Skin of body (tissue), 2 donors: ENCODE results near the gene GLIS2. TPM values are rescaled to one million over a fixed set of nuclear protein-coding genes. Genes with fewer than 3 reads are reported as not detected.

Source experiments
- DNase-seq: peaks from one replicate; lab custom pipeline; 2025; lab: John Stamatoyannopoulos, UW
- total RNA-seq: library from RNA; depleted of rRNA; stranded (reverse); fragments of >200 nt; gene quantifications from one replicate; pipeline ENCODE4 v1.2.3, GENCODE V29; 2014

Gene GLIS2
- total RNA-seq: 4.4 TPM

GRCh38 chr16:4315186-4316107 lies at the start of gene GLIS2:
Gene GLIS2, plus strand, starts transcription at chr16:4316067. Its CDS starts 16,214 bp downstream, at chr16:4332281.
- peak; percentile 80 for DNase-seq

DNA sequence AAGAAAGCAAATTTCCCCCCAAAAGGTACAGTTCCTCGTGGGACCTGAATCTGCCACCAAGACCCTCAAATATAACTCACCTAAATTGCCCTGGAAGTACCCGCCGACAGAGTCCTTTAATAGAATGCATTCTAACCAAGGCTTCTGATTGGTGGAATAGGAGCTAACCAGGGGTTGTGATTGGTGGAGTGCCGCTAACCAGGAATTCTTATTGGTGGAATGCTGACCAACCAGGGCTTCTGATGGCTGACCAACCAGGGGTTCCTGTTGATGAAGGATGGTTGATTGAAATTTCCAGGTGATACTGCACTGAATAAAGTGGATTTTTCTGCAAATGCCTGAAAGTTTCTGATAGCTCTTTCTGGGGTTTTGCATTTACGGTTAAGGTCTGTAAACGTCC lies 49.5 kb upstream of the GLIS2 start:
- DNase-seq: no peak

- DNase-seq: no peak
Observed at GRCh38 chr16:4270091-4270490, 45.8 kb upstream of the GLIS2 start.

GRCh38 chr16:4270595-4270994 lies 45.3 kb upstream of the GLIS2 start:
- DNase-seq: no peak

DNA sequence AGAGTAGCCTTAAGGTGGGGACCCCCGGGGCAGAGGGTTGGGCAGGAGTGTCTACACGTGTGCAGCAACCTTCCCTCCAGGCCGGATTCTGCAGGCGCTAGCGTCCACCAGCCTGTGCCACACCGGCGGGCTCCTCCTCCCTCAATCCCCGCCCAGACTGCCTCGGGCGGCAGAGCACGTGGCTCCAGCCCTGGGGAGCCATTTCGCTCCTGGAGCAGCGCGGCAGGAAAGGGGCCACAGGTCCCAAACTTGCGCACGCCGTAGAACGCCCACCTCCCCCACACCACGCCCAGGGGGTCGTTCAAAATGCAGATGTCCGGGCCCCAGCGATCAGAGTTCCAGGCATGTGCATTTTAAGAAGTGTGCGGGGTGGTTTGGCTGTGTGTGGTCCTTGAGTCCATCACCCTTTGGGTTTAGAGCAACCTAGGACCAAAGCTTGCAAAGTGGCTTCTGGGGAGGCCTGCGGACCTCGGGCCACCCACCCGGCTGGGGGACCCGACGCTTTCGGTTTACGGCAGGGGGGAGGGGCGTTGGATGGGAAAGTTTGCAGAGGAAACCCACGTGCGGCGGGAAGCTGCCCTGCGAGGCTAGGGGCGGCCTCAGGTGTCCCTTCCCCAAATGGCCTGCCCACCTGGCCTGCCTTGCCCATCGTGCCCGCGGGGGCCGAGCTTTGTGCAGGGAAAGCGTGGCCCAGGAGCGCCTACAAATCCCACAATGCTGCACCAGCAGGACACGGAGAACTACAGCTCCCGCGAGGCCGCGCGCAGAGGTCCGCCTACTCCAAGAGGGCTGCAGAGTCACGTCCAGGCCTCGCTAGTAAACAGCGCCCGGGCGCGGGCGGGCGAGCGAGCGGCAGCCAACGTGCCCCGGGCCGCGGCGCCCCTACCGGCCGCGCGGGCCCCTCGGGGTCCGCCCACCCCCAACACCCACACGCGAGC lies 44.4 kb upstream of the GLIS2 start:
- peak; percentile 78 for DNase-seq

DNA sequence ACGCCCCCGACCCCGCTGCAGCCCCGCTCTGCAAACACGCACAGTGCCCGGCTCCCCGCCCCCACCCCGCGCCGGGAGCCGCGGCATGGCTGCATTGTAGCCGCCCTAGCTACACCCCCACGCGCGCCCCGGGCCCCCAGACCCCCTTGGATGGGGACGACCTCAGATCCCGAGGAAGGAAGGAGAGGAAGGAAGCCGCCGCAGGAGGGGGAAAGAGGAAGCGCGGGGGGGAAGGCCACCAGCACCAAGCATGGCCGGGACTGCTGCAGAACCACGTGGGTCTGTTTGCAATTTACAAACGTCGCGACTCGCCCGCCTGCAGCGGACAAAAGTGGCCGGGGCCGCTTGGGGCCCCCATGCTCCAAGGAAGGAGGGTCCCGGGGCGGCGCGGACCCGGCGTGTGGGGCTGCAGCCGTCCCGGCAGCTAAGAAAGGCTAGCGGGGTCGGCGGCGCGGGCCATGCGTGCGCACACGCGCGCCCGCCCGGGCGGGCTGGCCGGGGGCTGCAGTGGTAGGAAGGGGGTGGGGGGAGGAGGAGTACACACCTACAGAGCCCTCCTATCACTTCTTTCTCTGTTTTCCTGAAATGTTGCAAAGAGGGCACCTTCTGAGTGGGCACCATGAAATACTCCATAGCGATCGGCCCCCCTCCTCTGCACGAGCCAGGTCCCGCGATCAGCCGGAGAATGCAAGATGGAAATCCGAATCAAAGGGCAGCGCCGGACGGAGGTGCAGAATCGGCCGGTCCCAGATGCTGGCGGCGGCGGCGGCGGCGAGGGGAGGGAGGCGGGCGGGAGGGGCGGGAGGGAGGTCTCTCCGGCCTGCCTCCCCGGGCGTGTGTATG lies 43.5 kb upstream of the GLIS2 start:
- DNase-seq: no peak

GRCh38 chr16:4273858-4274311 lies 42.0 kb upstream of the GLIS2 start:
- DNase-seq: no peak

DNA sequence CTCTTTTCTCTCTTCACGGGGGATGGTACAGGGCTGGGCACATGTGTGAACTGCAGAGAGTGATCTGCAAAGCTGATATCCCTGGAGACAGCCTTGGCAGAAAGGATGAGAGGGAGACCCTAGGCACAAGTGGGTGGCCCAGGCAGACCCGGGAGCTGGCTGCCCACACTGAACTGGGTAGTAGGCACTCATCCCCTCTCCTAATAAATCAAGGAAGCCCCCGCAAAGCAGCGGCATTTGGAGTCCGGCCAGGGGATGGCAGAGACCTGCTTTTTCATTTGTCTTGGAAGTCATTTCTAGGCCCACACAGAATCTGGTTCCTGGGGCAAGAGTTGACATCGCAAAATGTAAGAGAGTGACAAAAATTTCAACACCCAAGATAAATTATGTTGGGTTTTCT lies 40.0 kb upstream of the GLIS2 start:
- DNase-seq: no peak

GRCh38 chr16:4277987-4278513 lies 37.8 kb upstream of the GLIS2 start:
- DNase-seq: no peak

DNA sequence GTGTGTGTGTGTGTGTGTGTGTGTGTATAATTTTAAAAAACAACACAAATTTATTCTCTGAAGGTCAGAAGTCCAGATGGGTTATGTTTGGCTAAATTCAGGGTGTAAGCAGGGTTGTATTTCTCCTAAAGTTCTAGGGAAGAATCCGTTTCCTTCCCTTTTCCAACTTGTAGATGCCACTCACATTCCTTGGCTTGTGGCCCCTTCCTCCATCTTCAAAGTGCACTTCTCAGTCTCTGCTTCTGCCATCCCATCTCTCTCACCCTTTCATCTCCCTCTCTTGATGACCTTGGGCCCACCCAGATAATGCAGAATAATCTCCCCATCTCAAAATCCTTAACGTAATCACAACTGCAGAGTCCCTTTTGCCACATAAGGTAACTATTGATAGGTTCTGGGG lies 35.2 kb upstream of the GLIS2 start:
- no peak for DNase-seq

DNA sequence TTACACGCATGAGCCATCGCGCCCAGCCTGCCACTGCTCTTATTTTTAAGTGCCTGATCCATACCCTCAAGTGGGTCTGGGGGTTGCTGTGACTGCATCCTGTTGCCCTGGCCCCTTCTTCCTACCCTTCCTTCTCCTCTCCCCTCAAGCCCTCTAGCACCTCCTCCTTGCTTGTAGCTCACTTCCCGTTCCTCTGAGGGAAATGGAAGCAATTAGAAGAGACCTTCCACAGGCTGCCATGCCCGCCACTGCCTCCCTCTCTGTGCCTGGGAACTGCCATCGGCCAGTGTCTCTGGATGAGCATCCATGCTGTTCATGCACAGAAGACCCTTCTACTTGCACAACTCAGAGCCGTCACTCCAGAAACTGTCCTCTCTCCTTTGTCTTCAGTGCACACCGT lies 32.4 kb upstream of the GLIS2 start:
- DNase-seq: no peak

DNA sequence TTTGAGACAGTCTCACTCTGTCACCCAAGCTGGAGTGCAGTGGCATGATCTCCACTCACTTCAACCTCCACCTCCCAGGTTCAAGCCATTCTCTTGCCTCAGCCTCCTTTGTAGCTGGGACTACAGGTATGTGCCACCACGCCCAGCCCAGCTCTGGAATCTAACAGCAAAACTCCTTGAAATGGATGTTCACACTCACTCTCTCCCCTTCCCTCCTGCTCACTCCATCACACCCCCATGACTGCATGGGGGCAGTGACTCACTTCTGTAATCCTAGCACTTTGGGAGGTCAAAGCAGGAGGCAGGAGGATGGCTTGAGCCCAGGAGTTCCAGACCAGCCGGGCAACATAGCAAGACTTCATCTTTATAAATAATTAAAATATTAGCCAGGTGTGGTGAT lies 31.9 kb upstream of the GLIS2 start:
- DNase-seq: no peak

DNA sequence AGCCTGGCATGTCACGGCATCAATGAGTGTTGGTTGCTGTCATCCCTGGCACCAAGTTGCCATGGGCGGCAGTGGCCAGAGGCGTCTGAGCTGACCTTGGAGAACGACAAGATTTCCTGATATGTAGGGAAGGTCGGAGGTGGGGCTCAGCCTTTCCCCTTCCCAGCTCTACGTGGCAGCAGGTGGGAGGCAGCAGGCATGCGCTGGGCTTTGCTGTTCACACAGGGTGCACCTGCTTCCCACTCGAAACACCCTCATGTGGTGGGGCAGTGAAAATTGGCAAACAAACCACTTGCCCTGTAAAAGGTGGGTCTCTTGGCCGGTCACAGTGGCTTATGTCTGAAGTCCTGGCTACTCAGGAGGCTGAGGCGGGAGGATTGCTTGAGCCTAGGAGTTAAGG lies 30.7 kb upstream of the GLIS2 start:
- DNase-seq: no peak

- no peak for DNase-seq
Observed at GRCh38 chr16:4288148-4288921, 27.5 kb upstream of the GLIS2 start.

- DNase-seq: no peak
Observed at GRCh38 chr16:4290236-4290830, 25.5 kb upstream of the GLIS2 start.

DNA sequence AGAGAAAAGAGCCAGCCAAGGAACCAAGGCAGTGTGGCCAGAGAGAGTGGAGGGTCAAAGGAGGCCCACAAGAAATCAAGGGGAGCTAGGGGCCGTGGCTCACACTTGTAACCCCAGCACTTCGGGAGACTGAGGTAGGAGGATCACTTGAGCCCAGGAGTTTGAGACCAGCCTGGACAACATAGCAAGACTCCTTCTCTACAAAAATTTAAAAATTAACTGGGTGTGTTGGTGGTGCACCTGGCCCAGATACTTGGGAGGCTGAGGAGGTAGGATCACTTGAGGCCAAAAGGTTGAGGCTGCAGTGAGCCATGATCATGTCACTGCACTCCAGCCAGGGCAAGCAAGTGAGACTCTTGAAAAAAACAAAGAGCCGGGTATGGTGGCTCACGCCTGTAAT lies 24.2 kb upstream of the GLIS2 start:
- no peak for DNase-seq

GRCh38 chr16:4293181-4293716 lies 22.6 kb upstream of the GLIS2 start:
- no peak for DNase-seq

DNA sequence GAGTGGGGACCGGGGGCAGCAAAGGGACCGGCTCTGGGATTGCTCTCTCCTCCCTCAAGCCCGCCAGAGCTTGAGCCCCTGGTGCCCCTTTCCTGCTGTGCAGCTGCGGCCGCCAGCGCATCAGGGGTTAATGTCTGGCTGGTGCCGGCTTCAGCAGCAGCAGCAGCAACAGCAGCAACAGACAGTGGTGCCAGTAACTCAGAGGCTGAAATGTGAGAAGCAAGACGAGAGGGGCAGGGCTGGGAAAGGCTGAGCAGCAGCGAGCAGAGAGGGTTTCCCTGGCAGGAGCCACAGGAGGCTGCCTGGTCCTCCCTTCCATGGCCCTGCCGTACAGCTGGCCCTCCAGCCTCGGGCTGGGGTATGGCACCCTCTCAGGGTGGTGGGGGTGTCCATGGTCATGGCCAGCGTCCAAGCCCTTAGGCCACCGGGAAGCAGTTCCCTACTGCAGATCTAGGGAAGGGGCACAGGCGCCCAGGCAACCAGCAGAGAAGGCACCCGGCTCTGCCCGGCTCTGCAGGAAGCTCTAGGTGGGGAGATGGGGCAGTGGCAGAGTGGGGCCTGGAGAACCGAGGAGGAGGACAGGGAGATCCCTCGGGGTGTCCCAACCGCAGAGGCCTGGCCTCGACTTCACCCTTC lies 21.9 kb upstream of the GLIS2 start:
- peak; percentile 85 for DNase-seq

DNA sequence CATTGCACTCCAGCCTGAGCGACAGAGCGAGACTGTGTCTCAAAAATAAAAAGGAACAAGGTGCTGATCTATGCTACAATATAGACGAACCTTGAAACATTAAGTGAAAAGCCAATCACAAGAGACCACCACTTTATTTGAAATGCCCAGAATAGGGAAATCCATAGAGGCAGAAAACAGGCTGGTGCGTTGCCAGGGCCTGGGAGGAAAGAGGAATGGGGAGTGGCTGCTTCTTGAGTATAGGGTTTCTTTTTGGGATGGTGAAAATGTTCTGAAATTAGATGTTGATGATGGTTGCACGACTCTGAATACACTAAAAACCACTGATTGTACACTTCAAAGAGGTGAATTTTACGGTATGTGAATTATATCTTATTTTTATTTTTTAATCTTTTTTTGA lies 20.3 kb upstream of the GLIS2 start:
- DNase-seq: no peak
